Duodenal mucosa (tissue), 2 donors: ENCODE measurements around the gene MACROD2.
"Not testable (repeated sequence)": the region's sequence is repeated elsewhere in the genome, so short reads cannot be mapped to it uniquely, and the experiment has no call there.

ENCODE experiments used
- H3K27ac ChIP-seq: one replicate; pipeline ENCODE4 v1.7.0; 2013; ENCODE audit warnings: low read depth, low read length
- H3K27me3 ChIP-seq, 2 donors: one replicate each; pipeline ENCODE4 v1.7.0; 2013; ENCODE audit warnings: low read length in 2 of 2, control low read depth in 1 of 2; ENCODE audit not compliant: insufficient read depth in 2 of 2, control insufficient read depth in 1 of 2
- H3K36me3 ChIP-seq, 2 donors: one replicate each; pipeline ENCODE4 v1.7.0; 2013; ENCODE audit warnings: low read length in 2 of 2, control low read depth in 1 of 2; ENCODE audit not compliant: insufficient read depth in 2 of 2, control insufficient read depth in 1 of 2
- H3K4me1 ChIP-seq, 2 donors: one replicate each; pipeline ENCODE4 v1.7.0; 2013; ENCODE audit warnings: low read length in 2 of 2, control low read depth in 1 of 2; ENCODE audit not compliant: insufficient read depth in 2 of 2, control insufficient read depth in 1 of 2
- H3K4me3 ChIP-seq, 2 donors: one replicate each; pipeline ENCODE4 v1.7.0; 2013; ENCODE audit warnings: low read length in 2 of 2, low read depth in 1 of 2
- H3K9ac ChIP-seq, 2 donors: one replicate each; pipeline ENCODE4 v1.7.0; 2013; ENCODE audit warnings: low read length in 2 of 2, low read depth in 1 of 2
- H3K9me3 ChIP-seq, 2 donors: one replicate each; pipeline ENCODE4 v1.7.0; 2013; ENCODE audit warnings: low read length in 2 of 2, control low read depth in 1 of 2; ENCODE audit not compliant: control insufficient read depth in 1 of 2

The MACROD2 gene

DNA sequence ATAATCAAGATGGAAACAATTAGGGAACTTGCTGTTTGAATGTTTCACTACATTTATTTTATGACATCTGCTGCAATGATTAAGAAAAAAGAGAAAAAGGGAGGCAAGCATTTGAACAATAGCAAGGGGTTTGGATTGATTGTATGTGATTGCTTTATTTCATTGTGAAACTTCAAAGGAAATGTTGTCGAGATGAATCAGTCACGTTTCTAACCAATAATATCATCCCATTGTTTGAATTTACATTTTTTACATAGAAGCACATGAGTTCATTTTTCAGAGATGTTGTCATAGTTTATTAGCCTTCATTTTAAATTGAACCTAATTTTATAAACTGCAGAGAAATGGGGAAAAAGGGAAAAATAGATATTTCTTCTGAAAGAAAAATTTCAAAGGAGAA is 2006.0 kb downstream of the MACROD2 start:
- no peaks in the 10 kb centered on the region for H3K4me1 ChIP-seq
- H3K9me3 ChIP-seq = peaks cover 6 to 13% of the 10 kb centered on the region in 2 donors
- no peak overlapping the region for H3K27ac ChIP-seq
- no peaks in the 10 kb centered on the region for H3K36me3 ChIP-seq
- no peak overlapping the region for H3K9ac ChIP-seq
- H3K27me3 ChIP-seq = no peaks in the 10 kb centered on the region
- H3K4me3 ChIP-seq = no peak overlapping the region

GRCh38 chr20:16003310-16003709 is 2008.0 kb downstream of the MACROD2 start:
- no peak overlapping the region for H3K9ac ChIP-seq
- H3K27me3 ChIP-seq = no peaks in the 10 kb centered on the region
- H3K4me3 ChIP-seq = no peak overlapping the region
- H3K36me3 ChIP-seq = no peaks in the 10 kb centered on the region
- H3K27ac ChIP-seq = no peak overlapping the region
- no peaks in the 10 kb centered on the region for H3K9me3 ChIP-seq
- no peaks in the 10 kb centered on the region for H3K4me1 ChIP-seq

- H3K27ac ChIP-seq = no peak overlapping the region
- H3K36me3 ChIP-seq = no peaks in the 10 kb centered on the region
- H3K27me3 ChIP-seq = no peaks in the 10 kb centered on the region
- H3K9ac ChIP-seq = no peak overlapping the region
- H3K9me3 ChIP-seq = no peaks in the 10 kb centered on the region
- H3K4me1 ChIP-seq = no peaks in the 10 kb centered on the region
- no peak overlapping the region for H3K4me3 ChIP-seq
Observed at GRCh38 chr20:16004108-16004854, 2009.0 kb downstream of the MACROD2 start.

GRCh38 chr20:16005021-16005914 is 2010.0 kb downstream of the MACROD2 start:
- no peaks in the 10 kb centered on the region for H3K4me1 ChIP-seq
- no peaks in the 10 kb centered on the region for H3K9me3 ChIP-seq
- no peak overlapping the region for H3K9ac ChIP-seq
- H3K36me3 ChIP-seq = no peaks in the 10 kb centered on the region
- no peak overlapping the region for H3K27ac ChIP-seq
- H3K4me3 ChIP-seq = no peak overlapping the region
- H3K27me3 ChIP-seq = no peaks in the 10 kb centered on the region

- no peaks in the 10 kb centered on the region for H3K4me1 ChIP-seq
- H3K4me3 ChIP-seq = no peak overlapping the region
- no peak overlapping the region for H3K9ac ChIP-seq
- no peaks in the 10 kb centered on the region for H3K36me3 ChIP-seq
- no peaks in the 10 kb centered on the region for H3K9me3 ChIP-seq
- H3K27ac ChIP-seq = no peak overlapping the region
- no peaks in the 10 kb centered on the region for H3K27me3 ChIP-seq
Observed at GRCh38 chr20:16005915-16006493, 2010.7 kb downstream of the MACROD2 start.

- no peaks in the 10 kb centered on the region for H3K36me3 ChIP-seq
Observed at GRCh38 chr20:16007164-16007563, 2011.8 kb downstream of the MACROD2 start.

DNA sequence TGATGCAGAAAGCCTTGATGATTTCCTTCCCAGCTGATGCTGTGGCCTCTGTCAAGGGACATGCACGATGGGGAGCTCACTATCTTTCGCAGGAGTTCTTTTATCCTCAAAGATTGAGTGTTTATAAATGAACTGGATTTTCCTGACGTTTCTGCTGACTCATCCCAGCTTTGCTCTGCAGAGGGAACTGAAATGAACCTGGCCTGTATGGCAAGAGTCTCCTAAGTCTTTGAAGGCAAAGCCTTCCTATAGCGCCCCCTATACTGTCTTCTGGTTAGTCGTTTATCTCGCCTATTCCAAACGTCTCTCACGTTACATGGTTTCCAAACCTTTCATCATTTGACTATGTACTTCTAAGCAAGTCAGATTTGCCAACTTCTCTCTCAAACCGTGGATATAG is 2012.6 kb downstream of the MACROD2 start:
- Histone ChIP-seq H3K9me3 (no peaks in the 10 kb centered on the region), H3K4me1 (no peaks in the 10 kb centered on the region), H3K36me3 (no peaks in the 10 kb centered on the region), H3K27ac (no peak overlapping the region), H3K9ac (no peak overlapping the region), H3K4me3 (no peak overlapping the region), H3K27me3 (no peaks in the 10 kb centered on the region)

More at GRCh38 chr20:16007164-16007563, 2011.8 kb downstream of the MACROD2 start:
- Histone ChIP-seq H3K27ac (no peak overlapping the region), H3K27me3 (no peaks in the 10 kb centered on the region), H3K9me3 (no peaks in the 10 kb centered on the region), H3K4me3 (no peak overlapping the region), H3K4me1 (no peaks in the 10 kb centered on the region), H3K9ac (no peak overlapping the region)

DNA sequence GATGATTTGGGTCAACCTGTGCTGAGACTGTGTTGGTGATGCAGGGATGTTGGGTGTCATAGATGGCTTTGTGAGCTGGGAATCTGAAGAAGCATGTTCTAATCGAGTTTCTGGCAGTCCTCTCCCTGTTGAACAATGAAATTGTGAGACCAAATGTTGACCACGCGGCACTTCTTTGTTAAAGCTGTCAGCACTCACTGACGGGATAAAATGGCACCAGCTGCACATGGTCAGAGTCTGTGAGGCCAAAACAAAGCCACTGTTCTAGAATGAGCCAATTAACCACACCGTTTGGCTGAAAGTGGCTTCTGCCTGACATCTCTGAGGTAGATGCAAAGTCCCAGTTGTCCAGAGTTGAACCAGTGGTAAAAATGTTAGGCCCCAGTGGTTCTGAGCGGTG is 2015.7 kb downstream of the MACROD2 start:
- no peaks in the 10 kb centered on the region for H3K4me1 ChIP-seq
- no peaks in the 10 kb centered on the region for H3K9me3 ChIP-seq
- H3K9ac ChIP-seq = no peak overlapping the region
- no peak overlapping the region for H3K27ac ChIP-seq
- H3K27me3 ChIP-seq = no peaks in the 10 kb centered on the region
- no peaks in the 10 kb centered on the region for H3K36me3 ChIP-seq
- no peak overlapping the region for H3K4me3 ChIP-seq

DNA sequence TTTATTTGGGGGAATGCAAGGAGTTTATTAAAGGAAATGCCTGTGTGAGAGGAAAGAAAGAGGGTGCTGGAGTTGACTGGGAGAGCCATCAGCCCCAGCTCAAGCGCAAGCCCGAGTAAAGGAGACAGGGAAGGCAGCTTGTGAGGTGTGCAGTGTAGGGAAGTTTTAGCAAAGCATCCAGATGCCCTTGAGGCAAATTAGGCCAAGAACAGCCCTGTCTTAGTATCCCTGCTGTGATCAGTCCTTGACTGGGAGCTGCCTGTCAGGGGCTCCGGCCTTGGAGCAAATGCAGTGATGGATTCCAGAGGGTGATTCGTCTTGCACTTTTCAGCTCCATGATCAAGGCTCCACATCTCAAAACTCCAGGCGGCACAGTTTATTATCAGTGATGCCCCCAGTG is 2016.2 kb downstream of the MACROD2 start:
- Histone ChIP-seq H3K36me3 (no peaks in the 10 kb centered on the region), H3K27ac (no peak overlapping the region), H3K9me3 (no peaks in the 10 kb centered on the region), H3K9ac (no peak overlapping the region), H3K27me3 (no peaks in the 10 kb centered on the region), H3K4me3 (no peak overlapping the region), H3K4me1 (no peaks in the 10 kb centered on the region)

DNA sequence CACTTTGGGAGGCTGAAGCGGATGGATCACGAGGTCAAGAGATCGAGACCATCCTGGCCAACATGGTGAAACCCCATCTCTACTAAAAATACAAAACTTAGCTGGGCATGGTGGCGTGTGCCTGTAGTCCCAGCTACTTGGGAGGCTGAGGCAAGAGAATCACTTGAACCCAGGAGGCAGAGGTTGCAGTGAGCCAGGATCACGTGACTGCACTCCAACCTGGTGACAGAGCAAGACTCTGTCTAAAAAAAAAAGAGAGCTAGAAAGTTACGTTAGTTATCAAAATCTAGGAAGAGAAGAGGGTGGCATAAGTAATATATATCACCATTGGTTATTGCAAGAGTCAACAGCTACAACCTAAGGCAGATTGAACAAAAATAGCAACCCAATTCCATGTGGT is 2017.6 kb downstream of the MACROD2 start:
- H3K36me3 ChIP-seq, H3K4me3 ChIP-seq, H3K27me3 ChIP-seq, H3K4me1 ChIP-seq, H3K9me3 ChIP-seq, H3K27ac ChIP-seq, H3K9ac ChIP-seq: not testable (repeated sequence)
